ENCODE data around the gene C1orf56. TPM values are rescaled to one million over a fixed set of nuclear protein-coding genes. Genes with fewer than 3 reads are reported as not detected.
"Not testable (repeated sequence)": the region's sequence is repeated elsewhere in the genome, so short reads cannot be mapped to it uniquely, and the experiment has no call there.

Gene C1orf56
- total RNA-seq, 1 donor from 2014 or later: 0.71 TPM

- no peak for DNase-seq (ENCODE audit: low read depth)
Observed at GRCh38 chr1:151085953-151086559, 38.5 kb downstream of the C1orf56 start.

GRCh38 chr1:151097426-151097825 is 49.9 kb downstream of the C1orf56 start:
- H3K27me3 ChIP-seq (ENCODE audit: control insufficient read depth, insufficient read depth, low read length); DNase-seq (ENCODE audit: low read depth); H3K4me3 ChIP-seq (ENCODE audit: low read depth, low read length); H3K36me3 ChIP-seq (ENCODE audit: control insufficient read depth, insufficient read depth, low read length): not testable (repeated sequence)

More at GRCh38 chr1:151085953-151086559, 38.5 kb downstream of the C1orf56 start:
- Histone ChIP-seq H3K4me3 (ENCODE audit: low read depth, low read length) (no peak overlapping the region), H3K36me3 (ENCODE audit: control insufficient read depth, insufficient read depth, low read length) (no peaks in the 10 kb centered on the region), H3K27me3 (ENCODE audit: control insufficient read depth, insufficient read depth, low read length) (no peaks in the 10 kb centered on the region)
- no peak for TF ChIP-seq CTCF (IDR thresholded peaks at IDR 0.05; ENCODE audit: insufficient read depth, low read length, poor library complexity, severe bottlenecking)

- DNase-seq (ENCODE audit: low read depth): no peak
- TF ChIP-seq CTCF (IDR thresholded peaks at IDR 0.05; ENCODE audit: insufficient read depth, low read length, poor library complexity, severe bottlenecking): no peak
- no peaks in the 10 kb centered on the region for H3K27me3 ChIP-seq (ENCODE audit: control insufficient read depth, insufficient read depth, low read length)
- no peak overlapping the region for H3K4me3 ChIP-seq (ENCODE audit: low read depth, low read length)
- no peaks in the 10 kb centered on the region for H3K36me3 ChIP-seq (ENCODE audit: control insufficient read depth, insufficient read depth, low read length)
Observed at GRCh38 chr1:151098126-151098525, 50.6 kb downstream of the C1orf56 start.

Other genes with a start within 250 kb of the C1orf56 start
- gene CTSK, start 239.5 kb upstream of the C1orf56 start, total RNA-seq: 4.0 and 5.2 TPM in 2 replicates
- 17.5 and 24.3 TPM in 2 replicates for gene ARNT, start 171.2 kb upstream of the C1orf56 start, total RNA-seq
- not detected in 2 replicates for gene CTXND2, start 160.6 kb upstream of the C1orf56 start, total RNA-seq
- 24.2 and 25.5 TPM in 2 replicates for gene SETDB1, start 121.4 kb upstream of the C1orf56 start, total RNA-seq
- gene CERS2, start 72.9 kb upstream of the C1orf56 start, total RNA-seq: 138 and 143 TPM in 2 replicates
- gene ANXA9, start 65.5 kb upstream of the C1orf56 start, total RNA-seq: 0.21 and 1.3 TPM in 2 replicates
- gene MINDY1, start 40.8 kb upstream of the C1orf56 start, total RNA-seq: 7.7 and 8.4 TPM in 2 replicates
- gene PRUNE1, start 39.3 kb upstream of the C1orf56 start, total RNA-seq: 12.1 and 15.8 TPM in 2 replicates
- 0.17 TPM in 1 of 2 replicates, not detected in the other for gene BNIPL, start 11.2 kb upstream of the C1orf56 start, total RNA-seq
- 114 and 124 TPM in 2 replicates for gene CDC42SE1, start 11.9 kb downstream of the C1orf56 start, total RNA-seq
- gene MLLT11, start 12.6 kb downstream of the C1orf56 start, total RNA-seq: 26.4 and 26.8 TPM in 2 replicates
- 3.7 and 4.7 TPM in 2 replicates for gene GABPB2, start 23.0 kb downstream of the C1orf56 start, total RNA-seq
- gene SEMA6C, start 98.9 kb downstream of the C1orf56 start, total RNA-seq: 6.9 and 9.9 TPM in 2 replicates
- not detected in 2 replicates for gene TNFAIP8L2, start 108.9 kb downstream of the C1orf56 start, total RNA-seq
- gene LYSMD1, start 118.2 kb downstream of the C1orf56 start, total RNA-seq: 8.1 and 9.7 TPM in 2 replicates
- 52.6 and 60.1 TPM in 2 replicates for gene SCNM1, start 118.4 kb downstream of the C1orf56 start, total RNA-seq
- gene TMOD4, start 128.2 kb downstream of the C1orf56 start, total RNA-seq: not detected in 2 replicates
- gene VPS72, start 142.4 kb downstream of the C1orf56 start, total RNA-seq: 79.1 and 83.4 TPM in 2 replicates
- gene PIP5K1A, start 150.8 kb downstream of the C1orf56 start, total RNA-seq: 59.7 and 63.6 TPM in 2 replicates
- gene PSMD4, start 207.0 kb downstream of the C1orf56 start, total RNA-seq: 152 and 178 TPM in 2 replicates
- gene ZNF687, start 234.5 kb downstream of the C1orf56 start, total RNA-seq: 27.9 and 35.3 TPM in 2 replicates